ENCODE data around the gene TIGAR.

The TIGAR gene

DNA sequence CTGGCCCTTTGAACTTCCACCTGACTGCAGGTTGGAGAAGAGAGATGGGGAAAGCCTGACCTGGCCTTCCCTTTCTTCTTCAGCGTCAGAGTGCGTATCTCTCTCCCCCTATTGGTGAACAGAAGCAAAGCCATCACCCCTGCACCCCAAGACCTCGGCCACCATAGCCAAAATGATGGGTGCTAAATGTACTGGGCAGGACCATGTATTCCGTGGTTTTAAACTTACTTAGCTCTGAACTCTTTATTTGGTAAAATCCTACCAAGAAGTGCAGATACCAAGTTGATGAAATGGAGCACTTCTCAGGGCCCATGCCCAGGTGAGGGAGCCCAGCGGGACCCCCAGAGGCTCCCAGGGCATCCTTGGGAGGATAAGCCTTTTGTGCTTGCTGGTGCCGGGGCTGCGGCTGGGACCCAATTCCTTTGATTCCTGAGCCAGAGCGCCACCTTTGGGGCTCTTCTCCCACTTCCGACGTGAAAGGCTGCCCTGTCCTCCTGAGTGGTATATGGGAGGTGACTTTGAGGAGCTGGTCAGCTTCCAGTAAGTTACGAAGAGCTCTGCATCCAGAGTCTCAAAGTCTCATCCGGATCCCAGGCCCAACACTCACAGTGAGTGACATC lies 38.0 kb upstream of the TIGAR start:
- no peak for DNase-seq (ENCODE audit: low spot score)

DNA sequence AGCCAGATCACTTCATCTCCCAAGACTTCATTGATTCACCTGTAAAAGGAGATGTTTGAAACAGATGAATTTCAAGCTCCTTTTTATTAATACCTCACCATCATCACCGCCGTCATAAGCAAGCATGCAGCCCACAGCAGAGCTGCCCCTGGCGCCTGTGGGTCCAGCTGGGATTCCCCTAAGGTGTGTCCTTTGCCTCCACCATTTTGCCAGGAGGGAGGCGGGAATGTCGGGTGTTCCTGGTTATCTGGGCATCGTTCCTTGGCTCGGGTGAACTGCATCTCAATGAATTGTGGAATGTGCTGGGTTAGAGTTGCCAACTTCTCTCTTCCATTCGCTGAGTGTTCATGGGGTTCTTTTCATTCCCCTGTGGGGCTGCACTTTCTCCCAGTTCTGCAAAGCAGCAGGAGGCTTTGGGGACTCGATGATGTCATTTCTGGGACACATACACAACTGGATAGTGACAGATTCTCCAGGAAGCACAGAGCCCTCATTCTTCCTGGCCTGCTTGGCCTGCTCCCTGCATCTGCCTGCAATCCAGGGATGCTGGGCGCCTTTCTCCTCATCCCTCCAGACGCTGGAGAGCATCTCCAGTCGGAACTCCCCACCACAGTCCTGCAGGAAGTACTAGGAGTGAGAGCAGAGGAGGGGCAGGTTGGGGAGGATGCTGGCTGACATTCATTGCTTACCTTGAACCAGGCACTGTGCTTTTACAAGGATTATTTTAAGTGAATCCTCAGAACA lies 37.3 kb upstream of the TIGAR start:
- DNase-seq (ENCODE audit: low spot score): no peak

DNA sequence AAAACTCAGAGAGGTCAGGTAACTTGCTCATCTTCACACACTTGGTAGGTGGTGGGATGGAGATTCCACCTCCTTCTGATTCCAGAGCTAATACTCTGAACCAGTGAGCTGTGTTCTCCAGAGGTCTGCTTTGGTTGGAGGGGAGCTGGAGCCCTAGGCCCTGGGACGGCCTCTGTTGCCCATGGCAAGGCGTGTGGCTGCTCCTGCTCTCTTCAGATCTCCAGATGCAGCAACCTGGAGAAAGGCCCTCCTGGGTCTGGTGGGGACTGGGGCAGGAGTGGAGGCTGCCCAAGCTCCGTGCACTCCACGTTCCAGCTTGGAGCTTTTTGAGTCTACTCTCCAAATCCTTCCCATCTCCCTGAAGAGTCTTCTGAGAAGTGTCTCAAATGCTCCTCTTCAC lies 36.7 kb upstream of the TIGAR start:
- no peak for DNase-seq (ENCODE audit: low spot score)

DNA sequence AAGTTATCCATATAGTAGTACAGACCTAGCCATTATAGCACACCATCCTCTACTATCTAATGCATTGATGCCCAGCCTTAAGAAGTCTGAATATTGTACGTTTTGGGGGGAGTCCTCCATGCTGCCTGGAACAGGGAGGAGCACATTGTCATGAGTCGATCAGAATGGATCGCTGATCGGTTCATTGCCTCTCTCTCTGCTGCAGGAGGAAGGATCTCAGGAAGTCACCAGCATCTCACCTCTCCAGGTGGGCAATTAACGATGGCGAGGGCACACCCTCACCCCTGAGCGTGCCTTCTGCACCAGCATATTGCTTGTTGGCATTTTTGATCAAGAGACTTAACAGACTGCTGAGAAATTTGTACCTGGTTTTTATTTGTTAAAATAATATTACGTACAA lies 35.9 kb upstream of the TIGAR start:
- DNase-seq (ENCODE audit: low spot score): no peak

DNA sequence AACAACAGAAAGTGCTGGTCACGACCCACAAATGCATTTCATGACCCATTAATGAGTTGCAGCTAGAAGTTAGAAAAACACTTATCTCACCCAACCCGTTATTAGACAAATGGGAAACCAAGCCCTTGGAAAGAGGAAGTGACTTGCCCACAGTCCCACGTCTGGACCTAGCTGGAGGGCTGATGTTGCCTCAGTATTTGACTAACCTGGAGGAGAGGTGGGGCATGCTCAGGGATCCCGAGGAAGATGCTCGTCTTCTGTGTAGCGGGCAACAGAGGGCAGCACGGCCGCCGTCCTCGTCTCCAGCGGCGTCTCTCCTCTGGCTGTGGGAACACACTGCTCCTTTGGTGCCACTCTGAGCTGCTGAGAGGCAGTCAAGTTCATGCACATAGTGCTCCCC lies 34.8 kb upstream of the TIGAR start:
- no peak for DNase-seq (ENCODE audit: low spot score)

DNA sequence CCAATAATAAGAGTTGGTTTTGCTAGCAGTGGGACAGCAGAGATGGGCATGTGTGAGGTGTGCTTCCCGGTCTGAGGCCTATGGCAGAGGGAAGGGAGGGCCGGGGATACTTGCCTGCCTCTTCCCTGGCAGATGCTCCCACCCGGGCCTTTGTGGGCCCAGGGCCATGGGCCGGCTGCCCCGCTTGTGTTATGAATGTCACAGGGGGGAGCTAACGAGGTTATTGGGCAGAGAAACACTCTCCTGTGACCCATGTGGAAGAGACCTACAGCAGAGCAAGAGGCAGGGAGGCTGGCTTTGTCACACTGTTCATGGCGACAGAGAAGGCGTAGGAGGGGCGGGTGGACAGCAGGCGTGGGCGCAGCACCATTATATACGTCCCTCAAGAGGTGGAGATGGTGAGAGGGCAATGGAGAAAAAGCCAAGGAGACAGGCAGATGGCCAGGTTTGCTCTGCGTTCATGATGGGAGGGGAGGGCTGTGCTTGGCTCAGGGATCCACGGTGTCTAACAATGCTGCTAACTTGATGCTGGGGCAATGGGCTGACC lies 34.2 kb upstream of the TIGAR start:
- DNase-seq (ENCODE audit: low spot score): no peak

DNA sequence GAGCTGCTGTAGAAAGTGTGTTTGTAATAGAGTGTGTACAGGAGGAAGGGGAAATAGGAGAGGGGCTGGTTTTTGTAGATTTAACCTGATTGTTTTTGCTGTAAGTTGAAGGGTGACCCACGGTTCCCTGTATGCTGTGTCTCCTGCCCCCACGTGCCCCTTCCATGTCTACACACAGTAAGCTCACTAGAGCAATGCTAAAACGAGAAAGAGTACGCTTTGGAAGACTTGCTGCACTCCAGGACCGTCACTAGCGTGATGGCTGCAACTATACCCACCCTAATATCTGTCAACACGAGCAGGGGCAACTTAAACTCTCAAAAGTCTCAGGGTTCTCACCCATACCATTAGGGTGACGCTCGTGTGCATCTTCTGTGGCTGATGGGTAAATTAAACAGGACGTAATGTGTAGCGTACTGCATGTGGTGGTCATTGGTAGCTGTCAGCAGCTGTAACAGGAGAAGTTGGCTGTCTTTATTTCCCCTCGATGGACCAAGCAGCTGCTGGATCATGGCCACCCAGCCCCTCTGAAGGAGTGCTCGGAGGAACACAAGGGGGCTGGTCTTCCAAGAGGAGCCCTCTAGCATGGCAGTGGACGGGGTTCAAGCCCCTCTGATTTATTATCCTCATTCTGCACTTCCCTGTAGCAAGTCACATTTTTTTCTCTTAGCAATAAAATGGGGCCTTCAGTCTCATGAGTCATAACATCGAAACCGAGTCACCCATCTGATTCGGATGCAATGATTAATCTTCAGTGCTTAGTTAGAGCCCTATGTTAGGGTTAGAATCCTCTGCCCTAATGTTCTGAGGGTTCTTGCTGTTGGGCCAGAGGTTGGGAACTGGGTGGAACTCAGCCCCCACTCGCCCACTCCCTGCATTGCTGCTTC lies 33.4 kb upstream of the TIGAR start:
- DNase-seq (ENCODE audit: low spot score): no peak

DNA sequence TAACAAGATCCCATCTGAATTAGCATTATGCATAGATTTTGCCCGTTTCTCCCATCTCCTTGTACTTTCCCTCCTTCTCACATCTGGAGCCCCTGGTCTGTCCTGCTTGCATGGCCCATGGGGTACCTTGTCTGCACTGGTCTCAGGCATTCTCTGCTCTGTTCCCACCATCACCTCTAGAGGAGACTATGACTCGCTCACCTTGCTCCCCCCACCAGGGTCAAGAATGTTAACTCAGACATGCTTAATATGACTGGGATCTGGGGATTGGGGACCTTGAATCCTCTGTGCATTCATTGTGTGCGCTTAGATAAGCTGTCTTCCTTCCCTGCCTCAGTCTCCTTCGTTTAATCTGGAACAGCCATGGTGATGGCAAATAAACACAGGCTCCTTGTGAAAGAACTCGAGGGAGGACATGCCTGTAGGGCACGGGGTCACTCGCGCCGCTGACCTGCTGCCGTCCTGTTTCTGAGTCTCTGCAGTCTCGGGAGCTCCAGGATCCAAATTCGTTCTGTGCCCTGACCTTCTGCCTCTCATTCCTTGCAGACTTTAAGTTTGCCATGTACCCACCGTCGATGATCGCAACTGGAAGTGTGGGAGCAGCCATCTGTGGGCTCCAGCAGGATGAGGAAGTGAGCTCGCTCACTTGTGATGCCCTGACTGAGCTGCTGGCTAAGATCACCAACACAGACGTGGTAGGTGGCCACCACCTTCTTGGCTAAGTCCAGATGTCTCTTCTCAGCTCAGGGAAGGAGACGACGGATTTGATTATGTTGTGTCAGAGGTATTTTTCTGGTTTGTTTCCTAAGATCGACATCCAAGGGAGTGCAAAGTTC lies 32.5 kb upstream of the TIGAR start:
- no peak for DNase-seq (ENCODE audit: low spot score)

DNA sequence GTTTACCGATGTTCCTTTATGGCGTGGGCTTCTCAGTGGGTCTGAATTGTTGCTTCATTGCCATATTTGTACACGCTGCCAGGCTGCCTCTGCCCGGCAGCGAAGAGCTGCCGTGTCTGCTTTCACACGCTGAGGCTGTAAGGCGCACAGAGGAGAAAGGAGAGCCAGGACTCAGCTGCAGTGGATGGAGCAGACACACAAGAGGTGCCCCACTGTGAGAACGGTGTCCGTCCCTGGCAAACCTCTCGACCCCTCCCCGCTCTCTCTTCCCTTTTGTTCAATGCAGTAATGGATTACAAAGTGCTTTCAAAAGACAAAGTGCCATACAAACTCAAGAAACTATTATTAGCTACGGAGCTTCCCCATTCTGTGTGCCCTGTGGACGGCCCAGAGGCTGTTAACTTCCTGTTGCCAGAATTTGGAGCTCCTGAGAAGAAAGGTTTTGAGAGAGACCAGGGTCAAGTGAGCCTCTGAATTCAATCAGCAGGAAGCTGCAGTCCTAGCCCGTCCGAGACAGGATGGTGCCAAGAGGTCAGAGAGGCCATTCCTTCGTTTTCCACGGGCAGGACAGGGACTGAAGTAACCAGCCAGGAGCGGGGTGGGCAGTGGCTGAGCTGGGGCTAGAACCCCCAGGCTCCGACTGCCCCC lies 31.7 kb upstream of the TIGAR start:
- DNase-seq (ENCODE audit: low spot score): no peak

DNA sequence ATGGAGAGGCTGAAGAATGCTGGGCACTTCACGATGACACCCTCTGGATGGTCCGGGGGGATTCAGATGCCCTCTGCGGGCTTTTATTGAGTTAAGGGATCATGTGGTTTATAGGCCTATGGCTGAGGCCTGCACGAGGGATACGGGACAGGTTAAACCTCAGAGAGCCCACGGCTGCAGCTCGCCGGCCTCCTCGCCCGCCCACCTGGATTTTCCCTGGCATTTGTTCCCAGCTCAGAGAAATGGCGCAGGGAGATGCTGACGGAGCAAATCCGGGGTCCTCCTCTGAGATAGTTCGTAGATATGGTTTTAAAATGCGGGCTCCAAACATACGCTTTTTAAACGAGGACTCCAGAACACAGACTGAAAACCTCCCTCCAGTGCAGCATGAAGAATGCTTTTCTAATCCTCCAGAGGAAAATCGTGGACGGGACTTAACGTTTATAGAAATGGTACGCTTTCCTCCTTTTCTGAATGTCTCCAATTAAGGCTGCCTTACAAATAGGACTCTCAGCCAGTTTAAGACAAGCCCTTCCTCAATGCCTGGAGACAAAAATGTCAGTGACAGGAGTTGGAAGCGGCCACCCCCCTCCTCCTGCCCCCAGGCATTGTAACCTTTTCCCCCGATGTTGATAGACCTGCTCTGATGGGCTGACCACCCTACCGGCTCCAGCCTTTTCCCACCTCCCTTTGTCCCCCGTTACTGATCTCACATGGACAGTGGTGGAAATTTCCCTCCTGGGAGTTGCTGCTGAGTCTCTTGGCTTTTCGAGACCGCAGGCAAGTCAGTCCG lies 30.8 kb upstream of the TIGAR start:
- no peak for DNase-seq (ENCODE audit: low spot score)

DNA sequence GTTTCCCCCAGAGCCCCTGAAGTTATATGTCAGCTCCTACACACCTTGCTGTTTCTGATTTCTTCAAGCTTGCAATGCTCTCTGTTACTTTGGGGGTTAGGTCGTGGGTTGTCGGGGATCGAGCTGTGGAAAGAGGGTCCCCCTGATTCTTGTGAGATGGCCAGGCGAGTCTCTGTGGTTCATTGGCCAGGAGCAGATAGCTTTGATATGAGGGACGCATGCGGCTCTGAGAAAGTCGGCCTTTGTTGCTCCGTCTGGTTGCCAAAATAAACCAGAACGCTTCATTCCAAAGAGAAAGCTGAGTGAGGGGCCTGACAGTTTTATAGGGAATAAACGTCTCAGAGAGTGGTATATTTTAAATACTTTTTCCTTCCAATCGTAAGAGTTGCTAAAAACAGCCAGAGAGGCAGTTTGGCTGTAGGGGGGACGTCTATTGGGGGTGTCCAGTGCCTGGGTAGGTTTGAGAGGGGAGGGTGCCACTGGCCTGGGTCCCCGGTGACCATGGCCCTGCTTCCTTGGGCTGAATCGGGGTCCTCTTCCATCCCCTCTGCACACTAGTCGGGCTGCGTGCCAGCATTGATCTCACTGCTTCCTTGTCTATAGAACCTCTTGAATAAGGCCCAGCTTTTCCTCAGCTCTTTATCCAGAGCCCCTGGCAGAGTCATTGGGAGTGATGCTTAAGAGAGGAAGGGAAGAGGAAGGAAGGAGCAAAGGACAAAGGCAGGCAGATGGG lies 28.5 kb upstream of the TIGAR start:
- no peak for DNase-seq (ENCODE audit: low spot score)

DNA sequence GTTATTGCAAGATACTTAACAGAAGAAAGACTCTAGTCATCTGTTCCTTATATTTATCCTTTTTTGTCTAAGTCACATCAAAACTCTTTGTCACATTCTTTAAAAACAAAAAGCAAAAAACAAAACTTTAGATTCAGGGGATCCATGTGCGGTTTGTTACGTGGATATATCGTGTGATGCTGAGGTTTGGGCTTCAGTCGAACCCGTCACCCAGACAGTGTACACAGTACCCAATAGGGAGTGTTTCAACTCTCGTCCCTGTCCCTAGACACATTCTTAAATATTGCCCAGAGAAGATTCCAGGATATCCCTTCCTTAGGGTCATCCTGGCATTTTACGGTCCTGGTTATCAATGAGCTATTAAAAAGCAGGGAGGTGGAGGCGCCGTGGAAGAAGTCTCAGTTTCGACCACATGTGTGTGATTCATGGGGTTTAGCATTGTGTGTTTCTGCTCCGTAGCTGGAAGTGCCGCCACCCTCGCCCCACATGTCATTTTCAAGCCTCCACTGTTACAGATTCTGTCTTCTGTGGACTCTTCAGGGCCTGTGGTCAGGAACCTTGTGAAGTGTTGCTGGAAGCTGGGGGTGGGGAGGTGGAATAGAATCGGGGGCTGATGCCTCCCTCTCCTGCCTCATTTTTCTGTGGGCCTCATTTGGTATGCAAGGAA lies 27.6 kb upstream of the TIGAR start:
- DNase-seq (ENCODE audit: low spot score): peak; percentile 50

DNA sequence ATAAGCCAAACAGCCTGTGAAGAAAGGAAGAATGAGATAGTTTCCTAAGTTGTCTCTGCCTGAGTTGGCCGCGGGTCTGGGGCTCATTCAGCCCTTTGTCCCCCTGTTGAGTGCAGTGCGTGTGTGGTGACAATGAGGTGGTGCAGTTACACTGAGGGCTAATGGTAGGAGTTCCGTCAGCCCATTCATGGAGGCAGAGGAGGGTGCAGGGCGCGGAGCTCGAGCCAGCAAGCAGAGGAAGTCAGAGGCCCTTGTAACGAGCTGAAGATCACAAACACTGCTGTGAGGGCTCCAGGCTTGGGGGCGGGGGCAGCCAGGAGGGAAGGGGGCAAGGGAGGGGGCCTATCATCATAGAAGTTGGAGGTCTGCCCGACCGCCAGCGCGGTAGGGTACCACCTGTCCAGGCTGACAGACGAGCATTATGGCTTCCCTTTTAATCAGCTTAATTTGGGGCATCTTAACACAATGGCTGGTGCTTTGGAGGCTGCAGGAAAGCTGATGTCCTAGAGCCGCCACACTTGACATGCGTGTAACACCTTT lies 27.0 kb upstream of the TIGAR start:
- no peak for DNase-seq (ENCODE audit: low spot score)

DNA sequence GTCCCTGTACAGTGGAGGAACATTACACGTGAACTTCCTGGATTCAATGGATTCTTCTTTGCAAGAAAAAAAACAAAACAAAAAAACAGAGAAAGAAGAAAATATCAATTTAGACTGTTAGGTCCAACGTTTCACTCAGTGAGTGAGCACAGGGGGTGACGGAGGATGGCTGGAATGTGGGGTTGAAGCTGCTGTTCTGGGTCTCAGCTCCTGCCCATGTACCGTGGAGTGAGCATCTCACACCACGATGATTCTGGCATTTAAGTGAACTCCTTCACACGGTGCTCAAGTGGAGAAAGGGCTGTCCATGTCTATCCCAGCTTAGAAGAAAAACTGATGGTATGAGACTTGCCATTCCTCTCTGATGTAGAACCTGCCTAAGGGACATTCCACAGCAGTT lies 24.3 kb upstream of the TIGAR start:
- DNase-seq (ENCODE audit: low spot score): no peak

DNA sequence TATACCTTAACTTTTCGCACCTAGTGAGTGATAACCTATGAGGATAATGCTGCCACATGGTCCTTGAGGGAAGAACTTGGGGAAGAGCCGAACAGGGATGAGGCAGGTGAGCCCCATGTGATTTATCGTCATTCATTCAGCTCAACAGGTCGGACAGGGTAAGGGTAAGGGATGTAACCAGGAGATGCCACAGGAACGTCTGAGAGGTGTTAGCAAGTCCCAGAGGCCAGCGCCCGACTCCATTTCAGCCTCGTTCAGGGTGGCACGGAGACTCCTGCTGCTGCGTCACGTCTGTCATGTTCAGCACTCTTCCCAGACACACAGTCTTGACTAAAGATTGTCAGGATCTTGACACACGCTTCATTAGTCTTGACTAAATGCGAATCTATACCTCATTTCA lies 23.4 kb upstream of the TIGAR start:
- no peak for DNase-seq (ENCODE audit: low spot score)

DNA sequence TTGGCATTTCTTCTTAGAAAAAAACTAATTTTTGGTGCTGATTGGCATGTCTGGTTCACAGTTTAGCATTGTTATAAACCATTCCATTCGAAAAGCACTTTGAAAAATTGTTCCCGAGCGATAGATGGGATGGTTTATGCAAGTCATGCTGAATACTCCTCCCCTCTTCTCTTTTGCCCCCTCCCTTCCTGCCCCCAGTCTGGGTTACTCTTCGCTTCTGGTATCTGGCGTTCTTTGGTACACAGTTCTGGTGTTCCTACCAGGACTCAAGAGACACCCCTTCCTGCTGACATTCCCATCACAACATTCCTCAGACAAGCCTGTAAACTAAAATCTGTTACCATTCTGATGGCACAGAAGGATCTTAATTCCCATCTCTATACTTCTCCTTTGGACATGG lies 20.1 kb upstream of the TIGAR start:
- DNase-seq (ENCODE audit: low spot score): no peak

DNA sequence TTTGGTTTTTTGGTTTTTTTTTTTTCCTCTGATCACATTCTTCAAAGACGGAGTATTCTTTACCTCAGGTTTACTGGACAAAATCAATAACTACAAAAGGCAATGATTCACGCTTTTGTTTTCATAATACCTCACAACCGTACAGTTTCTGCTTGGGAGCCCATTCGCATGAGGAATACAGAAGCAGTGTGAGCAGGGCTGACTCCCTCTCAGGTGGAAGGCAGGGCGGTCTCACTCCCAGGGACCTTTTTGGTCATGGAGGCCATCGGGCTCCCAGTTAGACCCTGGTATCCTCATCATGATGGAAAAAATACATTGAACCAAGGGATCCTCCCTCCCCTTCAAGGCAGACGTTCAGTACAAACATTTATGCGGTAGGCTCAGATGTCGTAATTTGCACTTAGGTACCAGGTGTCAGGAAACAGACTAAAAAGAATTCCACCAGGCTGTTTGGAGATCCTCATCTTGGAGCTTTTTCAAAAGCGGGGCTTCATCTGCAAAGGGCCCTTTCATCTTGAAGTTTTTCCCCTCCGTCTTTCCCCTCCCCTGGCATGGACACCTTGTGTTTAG lies 19.0 kb upstream of the TIGAR start:
- DNase-seq (ENCODE audit: low spot score): no peak

DNA sequence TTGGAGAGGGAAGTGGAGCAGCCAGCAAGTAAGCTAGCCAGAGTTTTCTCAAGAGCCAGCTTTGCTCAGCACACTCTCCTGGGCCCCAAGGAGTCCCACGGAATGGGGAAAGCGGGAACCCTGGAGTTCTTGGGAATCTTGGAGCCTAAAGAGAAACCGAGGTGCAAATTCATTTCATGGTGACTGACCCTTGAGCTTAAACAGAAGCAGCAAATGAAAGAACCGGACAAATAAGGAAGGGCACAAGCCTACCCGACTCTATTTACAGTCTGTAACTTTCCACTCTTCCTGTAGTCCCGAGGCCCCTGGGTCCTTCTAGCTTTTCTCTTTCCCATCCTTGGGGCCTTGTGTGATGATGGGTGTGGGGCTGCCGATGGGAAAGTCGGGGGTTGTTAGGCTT lies 18.1 kb upstream of the TIGAR start:
- DNase-seq (ENCODE audit: low spot score): no peak

DNA sequence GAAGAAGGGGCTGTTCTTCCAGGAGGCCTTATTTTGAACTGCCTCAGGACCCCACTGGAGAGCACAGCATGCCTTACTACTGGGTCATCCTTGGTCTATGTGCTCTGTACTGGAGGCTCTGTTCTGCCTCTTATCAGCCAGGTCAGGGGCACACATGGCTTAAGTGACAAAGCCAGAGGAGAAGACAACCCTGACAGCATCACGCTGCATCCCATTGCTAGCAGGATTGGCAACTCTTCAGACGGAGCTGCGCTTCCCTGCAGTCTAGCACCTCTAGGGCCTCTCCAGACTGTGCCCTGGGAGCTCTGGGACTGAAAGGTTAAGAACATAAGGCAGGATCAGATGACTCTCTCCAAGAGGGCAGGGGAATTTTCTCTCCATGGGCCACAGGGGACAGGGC lies 17.3 kb upstream of the TIGAR start:
- no peak for DNase-seq (ENCODE audit: low spot score)
